ENCODE measurements around the gene LBHD2.

DNA sequence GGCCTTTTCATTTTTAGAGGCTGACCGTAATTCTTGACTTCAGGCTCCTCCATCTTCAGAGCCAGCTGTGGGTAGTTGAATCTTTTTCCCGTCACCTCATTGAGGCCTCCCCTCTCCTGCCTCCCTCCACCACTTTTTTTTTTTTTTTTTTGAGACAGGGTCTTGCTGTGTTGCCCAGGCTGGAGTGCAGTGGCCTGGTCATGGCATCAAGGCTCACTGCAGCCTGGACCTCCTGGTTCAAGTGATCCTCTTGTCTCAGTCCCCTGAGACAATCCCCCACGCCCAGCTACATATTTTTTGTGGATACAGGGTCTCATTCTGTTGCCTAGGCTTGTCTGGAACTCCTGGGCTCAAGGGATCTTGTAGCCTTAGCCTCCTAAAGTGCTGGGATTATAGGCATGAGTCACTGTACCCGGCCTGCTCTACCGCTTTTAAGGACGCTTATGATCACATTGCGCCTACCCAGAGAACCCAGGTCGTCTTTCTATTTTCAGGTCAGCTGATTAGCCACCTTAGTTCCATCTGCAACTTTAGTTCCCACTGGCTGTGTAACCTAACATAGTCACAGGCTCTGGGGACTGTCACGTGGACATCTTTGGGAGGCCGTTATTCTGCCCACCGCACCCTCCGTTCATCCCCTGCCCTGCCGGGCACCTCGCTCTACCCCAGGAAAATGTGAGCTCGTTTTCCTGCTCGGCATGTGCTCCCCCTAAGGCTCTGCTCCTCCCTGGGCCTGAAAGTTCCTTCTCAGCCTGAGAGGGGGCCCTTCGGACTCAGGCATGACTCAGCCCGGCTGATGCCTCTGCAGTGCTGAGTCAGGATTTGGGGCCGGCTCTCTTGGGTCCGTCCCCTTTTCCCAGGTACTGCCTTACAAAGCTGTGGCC is 52.6 kb downstream of the LBHD2 start:
- TF ChIP-seq, protein P1, sequence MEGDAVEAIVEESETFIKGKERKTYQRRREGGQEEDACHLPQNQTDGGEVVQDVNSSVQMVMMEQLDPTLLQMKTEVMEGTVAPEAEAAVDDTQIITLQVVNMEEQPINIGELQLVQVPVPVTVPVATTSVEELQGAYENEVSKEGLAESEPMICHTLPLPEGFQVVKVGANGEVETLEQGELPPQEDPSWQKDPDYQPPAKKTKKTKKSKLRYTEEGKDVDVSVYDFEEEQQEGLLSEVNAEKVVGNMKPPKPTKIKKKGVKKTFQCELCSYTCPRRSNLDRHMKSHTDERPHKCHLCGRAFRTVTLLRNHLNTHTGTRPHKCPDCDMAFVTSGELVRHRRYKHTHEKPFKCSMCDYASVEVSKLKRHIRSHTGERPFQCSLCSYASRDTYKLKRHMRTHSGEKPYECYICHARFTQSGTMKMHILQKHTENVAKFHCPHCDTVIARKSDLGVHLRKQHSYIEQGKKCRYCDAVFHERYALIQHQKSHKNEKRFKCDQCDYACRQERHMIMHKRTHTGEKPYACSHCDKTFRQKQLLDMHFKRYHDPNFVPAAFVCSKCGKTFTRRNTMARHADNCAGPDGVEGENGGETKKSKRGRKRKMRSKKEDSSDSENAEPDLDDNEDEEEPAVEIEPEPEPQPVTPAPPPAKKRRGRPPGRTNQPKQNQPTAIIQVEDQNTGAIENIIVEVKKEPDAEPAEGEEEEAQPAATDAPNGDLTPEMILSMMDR (IDR thresholded peaks at IDR 0.05; ENCODE audit: poor library complexity, severe bottlenecking) = no peak
- no peak for TF ChIP-seq EP300 (conservative IDR thresholded peaks at IDR 0.05; ENCODE audit: poor library complexity, severe bottlenecking)
- no peak for TF ChIP-seq POLR2AphosphoS5 (IDR thresholded peaks at IDR 0.05)
- TF ChIP-seq, protein P2, sequence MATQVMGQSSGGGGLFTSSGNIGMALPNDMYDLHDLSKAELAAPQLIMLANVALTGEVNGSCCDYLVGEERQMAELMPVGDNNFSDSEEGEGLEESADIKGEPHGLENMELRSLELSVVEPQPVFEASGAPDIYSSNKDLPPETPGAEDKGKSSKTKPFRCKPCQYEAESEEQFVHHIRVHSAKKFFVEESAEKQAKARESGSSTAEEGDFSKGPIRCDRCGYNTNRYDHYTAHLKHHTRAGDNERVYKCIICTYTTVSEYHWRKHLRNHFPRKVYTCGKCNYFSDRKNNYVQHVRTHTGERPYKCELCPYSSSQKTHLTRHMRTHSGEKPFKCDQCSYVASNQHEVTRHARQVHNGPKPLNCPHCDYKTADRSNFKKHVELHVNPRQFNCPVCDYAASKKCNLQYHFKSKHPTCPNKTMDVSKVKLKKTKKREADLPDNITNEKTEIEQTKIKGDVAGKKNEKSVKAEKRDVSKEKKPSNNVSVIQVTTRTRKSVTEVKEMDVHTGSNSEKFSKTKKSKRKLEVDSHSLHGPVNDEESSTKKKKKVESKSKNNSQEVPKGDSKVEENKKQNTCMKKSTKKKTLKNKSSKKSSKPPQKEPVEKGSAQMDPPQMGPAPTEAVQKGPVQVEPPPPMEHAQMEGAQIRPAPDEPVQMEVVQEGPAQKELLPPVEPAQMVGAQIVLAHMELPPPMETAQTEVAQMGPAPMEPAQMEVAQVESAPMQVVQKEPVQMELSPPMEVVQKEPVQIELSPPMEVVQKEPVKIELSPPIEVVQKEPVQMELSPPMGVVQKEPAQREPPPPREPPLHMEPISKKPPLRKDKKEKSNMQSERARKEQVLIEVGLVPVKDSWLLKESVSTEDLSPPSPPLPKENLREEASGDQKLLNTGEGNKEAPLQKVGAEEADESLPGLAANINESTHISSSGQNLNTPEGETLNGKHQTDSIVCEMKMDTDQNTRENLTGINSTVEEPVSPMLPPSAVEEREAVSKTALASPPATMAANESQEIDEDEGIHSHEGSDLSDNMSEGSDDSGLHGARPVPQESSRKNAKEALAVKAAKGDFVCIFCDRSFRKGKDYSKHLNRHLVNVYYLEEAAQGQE (IDR thresholded peaks at IDR 0.05; ENCODE audit: borderline replicate concordance) = no peak
- no peak for TF ChIP-seq TAF1 (IDR thresholded peaks at IDR 0.05; ENCODE audit: low read depth)
- no peak for TF ChIP-seq EZH2 (IDR thresholded peaks at IDR 0.05; ENCODE audit: borderline replicate concordance, insufficient read depth, low read length, poor library complexity, severe bottlenecking)

Measured in neural cell (in vitro differentiated cells).